ENCODE measurements around the gene KRT10. TPM values are rescaled to one million over a fixed set of nuclear protein-coding genes. Genes with fewer than 3 reads are reported as not detected.
"Not testable (repeated sequence)": the region's sequence is repeated elsewhere in the genome, so short reads cannot be mapped to it uniquely, and the experiment has no call there.

KRT10 gene
- total RNA-seq, 1 experiment from 2014 or later = 22.5 TPM

DNA sequence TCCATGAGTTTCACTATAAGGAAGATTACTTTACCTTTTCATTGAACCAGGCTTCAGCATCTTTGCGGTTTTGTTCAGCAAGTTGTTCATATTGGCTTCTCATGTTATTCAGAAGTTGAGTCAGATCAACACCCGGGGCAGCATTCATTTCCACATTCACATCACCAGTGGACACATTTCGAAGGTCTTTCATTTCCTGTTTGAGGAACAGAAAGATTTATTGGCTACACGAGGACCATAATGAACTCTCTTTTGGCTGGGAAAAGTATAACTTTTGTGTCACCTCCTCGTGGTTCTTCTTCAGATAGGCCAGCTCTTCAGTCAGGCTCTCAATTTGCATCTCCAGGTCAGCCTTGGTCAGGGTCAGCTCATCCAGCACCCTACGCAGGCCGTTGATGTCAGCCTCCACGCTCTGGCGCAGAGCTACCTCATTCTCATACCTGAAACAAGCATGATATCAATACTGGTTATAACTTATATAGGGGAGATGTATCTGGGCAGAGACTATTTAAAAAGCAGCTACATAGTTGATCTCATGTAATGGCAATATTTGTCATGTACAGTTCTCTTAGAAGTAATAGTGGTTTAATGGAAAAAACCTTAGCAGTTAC, 2.1 kb downstream of the KRT10 start:
- DNase-seq = no peak
- Histone ChIP-seq H3K27me3 (no peaks in the 10 kb centered on the region), H3K9me3 (replicated peaks) (no peaks in the 10 kb centered on the region), H3K36me3 (peaks cover 9% of the 10 kb centered on the region), H3K4me1 (no peaks in the 10 kb centered on the region), H3K27ac (no peak overlapping the region), H3K4me3 (no peak overlapping the region)

- Histone ChIP-seq H3K4me3 (peak overlapping the region; percentile 84), H3K9me3 (replicated peaks) (no peaks in the 10 kb centered on the region), H3K27me3 (no peaks in the 10 kb centered on the region), H3K27ac (peak overlapping the region; percentile 95), H3K4me1 (no peaks in the 10 kb centered on the region), H3K36me3 (peaks cover 9% of the 10 kb centered on the region)
- peak; percentile 7 to 31 for DNase-seq
Measured at GRCh38 chr17:40819528-40820125, 2.8 kb downstream of the KRT10 start.

DNA sequence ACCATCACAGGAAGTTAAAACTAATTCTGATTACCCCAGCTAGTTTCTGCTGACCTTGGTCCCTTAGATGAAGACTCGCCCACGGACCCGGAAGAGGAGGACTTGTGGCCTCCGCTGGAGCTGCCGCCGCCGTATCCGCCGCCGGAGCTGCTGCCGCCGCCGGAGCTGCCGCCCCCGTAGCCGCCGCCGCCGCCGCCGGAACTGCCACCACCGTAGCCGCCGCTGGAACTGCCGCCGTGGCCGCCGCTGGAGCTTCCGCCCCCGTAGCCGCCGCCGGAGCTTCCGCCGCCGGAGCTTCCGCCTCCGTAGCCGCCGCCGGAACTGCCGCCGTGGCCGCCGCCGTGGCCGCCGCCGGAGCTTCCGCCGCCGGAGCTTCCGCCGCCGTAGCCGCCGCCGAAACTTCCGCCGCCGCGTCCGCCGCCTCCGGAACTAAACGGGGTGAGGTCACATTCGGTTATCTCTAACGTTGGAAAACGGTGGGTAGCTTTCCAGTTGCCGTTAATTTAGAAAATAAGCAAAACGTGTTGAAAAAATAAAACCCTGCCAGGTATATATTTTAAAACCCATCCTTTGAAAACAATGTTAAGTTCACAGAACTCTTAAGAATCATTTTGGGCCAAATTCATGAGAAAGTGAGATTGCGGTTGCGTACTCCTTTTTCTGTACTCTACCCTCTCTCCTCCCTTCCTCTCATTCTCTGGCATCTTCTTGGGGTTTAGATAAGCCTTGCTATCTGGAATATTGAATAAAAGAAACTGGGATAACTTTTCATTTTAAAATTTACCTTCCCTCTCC, 3.5 kb downstream of the KRT10 start:
- Histone ChIP-seq H3K4me3 (peak overlapping the region; percentile 84), H3K27ac (peak overlapping the region; percentile 95), H3K27me3 (no peaks in the 10 kb centered on the region), H3K36me3 (peaks cover 9% of the 10 kb centered on the region), H3K4me1 (no peaks in the 10 kb centered on the region), H3K9me3 (replicated peaks) (no peaks in the 10 kb centered on the region)
- peak; percentile 79 to 81 for DNase-seq

DNA sequence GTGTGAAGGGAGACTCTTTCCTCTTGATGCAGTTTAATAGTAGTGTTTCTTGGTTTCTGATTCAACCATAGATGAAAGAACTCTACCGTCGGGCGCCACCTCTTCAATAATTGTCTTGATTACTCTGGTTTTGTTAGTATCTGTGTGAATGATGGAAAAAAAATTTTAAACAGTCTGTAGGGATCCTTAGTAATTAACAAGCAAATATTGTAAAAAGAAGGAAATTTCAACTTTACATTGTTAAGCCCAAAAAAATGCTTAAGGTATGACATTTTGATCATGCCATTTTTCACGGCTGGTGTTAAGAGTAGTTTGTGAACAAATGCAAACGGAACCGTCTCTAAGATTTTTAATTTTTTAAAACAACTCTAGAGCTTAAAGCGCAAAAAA, 4.1 kb downstream of the KRT10 start:
- Histone ChIP-seq H3K9me3 (replicated peaks) (no peaks in the 10 kb centered on the region), H3K27ac (peak overlapping the region; percentile 57), H3K27me3 (no peaks in the 10 kb centered on the region), H3K4me3 (peak overlapping the region; percentile 84), H3K36me3 (peaks cover 9% of the 10 kb centered on the region), H3K4me1 (no peaks in the 10 kb centered on the region)
- no peak for DNase-seq

DNA sequence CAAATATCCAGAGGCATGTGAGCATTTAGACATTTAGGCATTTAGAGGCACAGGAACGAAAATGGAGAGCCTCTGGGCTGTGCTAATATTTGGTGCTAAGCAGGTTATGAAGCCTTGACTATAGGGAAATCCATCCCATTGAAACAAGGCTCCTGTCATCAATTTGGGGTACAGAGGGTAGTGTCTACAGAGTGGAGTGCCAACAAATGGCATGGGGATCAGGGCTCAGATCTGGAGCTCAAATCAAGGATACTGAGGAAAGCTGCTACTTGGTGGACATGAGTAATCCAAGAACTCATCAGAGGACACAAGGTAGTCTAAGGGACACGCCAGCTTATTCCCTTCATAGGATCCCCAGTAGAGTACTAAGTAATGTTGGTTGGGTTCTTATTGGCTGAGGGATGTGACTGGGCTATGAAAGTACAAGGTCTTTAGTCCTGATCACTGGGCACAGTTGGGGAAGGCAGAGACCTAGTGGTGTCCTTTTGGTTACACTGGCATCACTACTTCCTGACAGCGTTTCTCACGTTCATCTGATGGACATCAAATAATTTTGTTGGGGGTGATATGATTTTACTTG, 5.2 kb downstream of the KRT10 start:
- Histone ChIP-seq H3K27me3 (no peaks in the 10 kb centered on the region), H3K27ac (no peak overlapping the region), H3K9me3 (replicated peaks) (no peaks in the 10 kb centered on the region), H3K4me3 (no peak overlapping the region), H3K4me1 (no peaks in the 10 kb centered on the region; the same call in 1 of the 2 replicates), H3K36me3 (peaks cover 9% of the 10 kb centered on the region)
- DNase-seq = no peak

- H3K4me1 ChIP-seq = peaks cover 3% of the 10 kb centered on the region; the same call in 1 of the 2 replicates
- no peak for DNase-seq
- H3K4me3 ChIP-seq = no peak overlapping the region
- no peaks in the 10 kb centered on the region for H3K9me3 ChIP-seq (replicated peaks)
- no peak overlapping the region for H3K27ac ChIP-seq
- H3K36me3 ChIP-seq = peaks cover 9% of the 10 kb centered on the region
- H3K27me3 ChIP-seq = no peaks in the 10 kb centered on the region
Measured at GRCh38 chr17:40816569-40816968, 5.8 kb downstream of the KRT10 start.

DNA sequence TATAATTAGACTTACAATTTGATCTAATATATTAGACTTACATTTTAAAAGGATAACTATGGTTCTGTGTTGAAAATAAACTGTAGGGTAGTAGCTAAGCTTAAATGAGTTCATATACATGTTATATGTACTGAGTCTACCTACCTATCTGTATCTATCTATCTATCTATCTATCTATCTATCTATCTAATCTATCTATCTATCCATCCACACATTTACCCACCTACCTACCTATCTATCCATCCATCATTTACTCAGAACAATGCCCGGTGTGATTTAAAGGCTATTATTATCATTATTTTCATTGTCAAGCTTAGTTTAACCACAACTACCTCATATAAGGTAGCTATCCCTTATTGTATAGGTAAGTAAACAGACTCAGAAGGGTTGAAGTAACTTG, 7.0 kb downstream of the KRT10 start:
- peaks cover 9% of the 10 kb centered on the region for H3K36me3 ChIP-seq
- H3K27ac ChIP-seq = no peak overlapping the region
- H3K9me3 ChIP-seq (replicated peaks) = no peaks in the 10 kb centered on the region
- no peaks in the 10 kb centered on the region; the same call in 1 of the 2 replicates for H3K27me3 ChIP-seq
- no peak for DNase-seq
- no peak overlapping the region for H3K4me3 ChIP-seq
- H3K4me1 ChIP-seq = peaks cover 10% of the 10 kb centered on the region

DNA sequence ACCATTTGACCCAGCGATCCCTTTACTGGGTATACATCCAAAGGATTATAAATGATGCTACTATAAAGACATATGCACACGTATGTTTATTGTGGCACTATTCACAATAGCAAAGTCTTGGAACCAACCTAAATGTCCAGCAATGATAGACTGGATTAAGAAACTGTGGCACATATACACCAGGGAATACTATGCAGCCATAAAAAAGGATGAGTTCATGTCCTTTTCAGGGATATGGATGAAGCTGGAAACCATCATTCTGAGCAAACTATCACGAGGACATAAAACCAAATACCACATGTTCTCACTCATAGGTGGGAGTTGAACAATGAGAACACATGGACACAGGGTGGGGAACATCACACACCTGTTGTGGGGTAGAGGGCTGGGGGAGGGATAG, 7.8 kb downstream of the KRT10 start:
- not testable (repeated sequence) for H3K4me3 ChIP-seq; H3K36me3 ChIP-seq; H3K27me3 ChIP-seq; DNase-seq; H3K27ac ChIP-seq; H3K9me3 ChIP-seq (replicated peaks)
- peaks cover 17% of the 10 kb centered on the region for H3K4me1 ChIP-seq

DNA sequence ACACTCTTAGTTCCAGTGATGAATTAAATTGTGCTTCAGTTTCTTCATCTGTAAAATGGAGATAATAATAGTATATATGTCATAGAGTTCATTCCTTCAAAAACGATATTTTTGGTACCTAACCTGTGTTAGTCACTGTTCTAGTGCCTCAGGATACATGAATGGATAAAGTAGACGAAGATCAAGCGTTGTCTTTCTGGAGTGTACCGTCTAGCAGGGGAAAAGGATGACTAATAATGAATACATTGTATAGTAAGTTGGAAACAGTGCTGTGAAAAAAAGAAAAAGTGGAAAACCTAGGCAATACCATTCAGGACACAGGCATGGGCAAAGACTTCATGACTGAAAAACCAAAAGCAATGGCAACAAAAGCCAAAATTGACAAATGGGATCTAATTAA, 8.6 kb downstream of the KRT10 start:
- Histone ChIP-seq H3K4me3 (no peak overlapping the region), H3K36me3 (peaks cover 9% of the 10 kb centered on the region), H3K4me1 (peaks cover 21% of the 10 kb centered on the region), H3K9me3 (replicated peaks) (no peaks in the 10 kb centered on the region), H3K27me3 (no peaks in the 10 kb centered on the region; the same call in 1 of the 2 replicates), H3K27ac (no peak overlapping the region)
- no peak for DNase-seq

DNA sequence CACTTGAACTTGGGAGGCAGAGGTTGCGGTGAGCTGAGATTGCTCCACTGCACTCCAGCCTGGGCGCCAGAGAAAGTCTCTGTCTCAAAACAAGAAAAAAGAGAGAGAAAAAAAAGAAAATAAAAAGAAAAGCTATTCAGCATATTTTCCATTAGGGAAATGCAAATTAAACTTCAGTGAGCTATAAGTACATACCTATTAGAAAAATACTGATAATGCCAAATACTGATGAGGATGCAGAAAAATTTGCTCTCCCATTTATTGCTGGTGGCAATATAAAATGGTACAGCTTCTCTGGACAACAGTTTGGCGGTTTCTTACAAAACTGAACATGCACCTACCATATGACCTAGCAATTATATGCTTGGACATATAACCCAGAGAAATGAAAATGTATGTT, 9.8 kb downstream of the KRT10 start:
- DNase-seq = no peak
- Histone ChIP-seq H3K4me3 (no peak overlapping the region), H3K27ac (no peak overlapping the region), H3K9me3 (replicated peaks) (no peaks in the 10 kb centered on the region), H3K36me3 (peaks cover 5% of the 10 kb centered on the region), H3K27me3 (no peaks in the 10 kb centered on the region; the same call in 1 of the 2 replicates), H3K4me1 (peaks cover 21% of the 10 kb centered on the region)

- Histone ChIP-seq H3K27ac (no peak overlapping the region), H3K4me1 (peaks cover 21% of the 10 kb centered on the region), H3K4me3 (no peak overlapping the region), H3K9me3 (replicated peaks) (no peaks in the 10 kb centered on the region), H3K36me3 (no peaks in the 10 kb centered on the region), H3K27me3 (no peaks in the 10 kb centered on the region; the same call in 1 of the 2 replicates)
- DNase-seq = no peak
Measured at GRCh38 chr17:40810494-40810893, 11.9 kb downstream of the KRT10 start.

- Histone ChIP-seq H3K9me3 (replicated peaks) (no peaks in the 10 kb centered on the region), H3K4me1 (peaks cover 21% of the 10 kb centered on the region), H3K27ac (no peak overlapping the region), H3K27me3 (no peaks in the 10 kb centered on the region; the same call in 1 of the 2 replicates), H3K36me3 (no peaks in the 10 kb centered on the region), H3K4me3 (no peak overlapping the region)
- DNase-seq = no peak
Measured at GRCh38 chr17:40809721-40810421, 12.5 kb downstream of the KRT10 start.

- Histone ChIP-seq H3K4me3 (no peak overlapping the region), H3K27ac (no peak overlapping the region), H3K4me1 (peaks cover 14% of the 10 kb centered on the region)
Measured at GRCh38 chr17:40806131-40806530, 16.3 kb downstream of the KRT10 start.

GRCh38 chr17:40803617-40804082, 18.8 kb downstream of the KRT10 start:
- no peak overlapping the region for H3K4me3 ChIP-seq
- H3K27me3 ChIP-seq = 0 out of 2 replicates have a peak, but pooled peaks cover 3% of the 10 kb centered on the region
- no peaks in the 10 kb centered on the region for H3K4me1 ChIP-seq

More at GRCh38 chr17:40806131-40806530, 16.3 kb downstream of the KRT10 start:
- H3K27me3 ChIP-seq = no peaks in the 10 kb centered on the region; the same call in 1 of the 2 replicates
- H3K9me3 ChIP-seq (replicated peaks) = no peaks in the 10 kb centered on the region
- no peaks in the 10 kb centered on the region for H3K36me3 ChIP-seq
- DNase-seq = no peak

More at GRCh38 chr17:40803617-40804082, 18.8 kb downstream of the KRT10 start:
- peak; percentile 68 to 82 for DNase-seq
- Histone ChIP-seq H3K27ac (no peak overlapping the region), H3K9me3 (replicated peaks) (no peaks in the 10 kb centered on the region), H3K36me3 (no peaks in the 10 kb centered on the region)

Data from SJCRH30 (cell line).